ENCODE data around the gene SECTM1. TPM values are rescaled to one million over a fixed set of nuclear protein-coding genes. Genes with fewer than 3 reads are reported as not detected.
A peak's percentile ranks its signal among the peaks of the same experiment; 100 is the strongest.

SECTM1 gene
- total and polyA plus RNA-seq, 9 of the 15 experiments (the other 6 are each of a cell fraction or from before 2014, with no cell fraction given): 0.11 to 0.46 (median 0.18) TPM; not detected in 6

DNA sequence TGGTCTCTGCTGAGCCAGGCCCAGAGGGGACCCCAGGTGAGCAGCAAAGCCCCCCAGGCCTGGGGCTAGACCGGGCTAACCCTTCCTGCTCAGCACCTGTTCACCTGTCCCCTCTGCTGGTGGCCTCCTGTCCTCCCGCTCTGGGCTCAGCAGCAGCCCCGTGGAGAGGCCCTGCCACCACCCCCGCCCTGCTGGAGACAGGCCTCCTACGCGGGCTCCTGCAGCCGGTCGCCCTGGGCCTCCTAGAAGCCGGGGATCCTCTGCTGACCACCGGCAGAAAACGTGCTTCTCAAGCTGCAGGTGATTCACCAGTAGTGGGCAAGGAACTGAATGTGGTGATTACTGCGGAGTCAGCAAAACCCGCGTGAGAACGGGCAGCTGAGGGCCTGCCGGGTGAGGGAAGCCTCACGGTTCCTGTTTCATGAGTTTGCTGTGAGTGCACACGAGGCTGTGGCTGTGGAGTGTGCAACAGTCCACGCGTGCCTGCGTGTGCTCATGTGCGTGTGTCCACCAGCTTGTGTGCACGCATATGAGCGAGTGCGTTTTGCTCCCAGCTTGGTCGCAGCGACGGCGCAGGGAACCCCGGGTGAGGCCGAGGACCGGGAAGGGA lies 792 bp downstream of the SECTM1 start (continued):
- TF ChIP-seq CHD4 (IDR thresholded peaks at IDR 0.05; ENCODE audit: insufficient read depth, insufficient replicate concordance, low read depth, low read length, poor library complexity, severe bottlenecking): no peak
- peak; percentile 98 for TF ChIP-seq C11orf30 (IDR thresholded peaks at IDR 0.05; ENCODE audit: low read depth)
- TF ChIP-seq PURB (CRISPR knock-in tag; IDR thresholded peaks at IDR 0.05; ENCODE audit: low read depth): no peak
- no peak for TF ChIP-seq ELF1 (tag; IDR thresholded peaks at IDR 0.05)
- no peak for TF ChIP-seq ZNF707 (CRISPR knock-in tag; conservative IDR thresholded peaks at IDR 0.05)
- TF ChIP-seq NR3C1 (CRISPR knock-in tag; IDR thresholded peaks at IDR 0.05): peak; percentile 23; the same call in 1 of the 2 replicates
- no peak for TF ChIP-seq RFX7 (CRISPR knock-in tag; IDR thresholded peaks at IDR 0.05)
- no peak for TF ChIP-seq ZC3H8 (IDR thresholded peaks at IDR 0.05)
- no peak for TF ChIP-seq PTRF (tag; IDR thresholded peaks at IDR 0.05)
- 0 out of 2 replicates have a peak, but pooled peaks have one; percentile 24 for TF ChIP-seq GATAD2A (IDR thresholded peaks at IDR 0.05)
- TF ChIP-seq ZBTB17 (CRISPR knock-in tag; IDR thresholded peaks at IDR 0.05): no peak; the same call in 1 of the 2 replicates
- no peak for TF ChIP-seq U2AF2 (optimal IDR thresholded peaks at IDR 0.05; ENCODE audit: low read depth, low read length)
- TF ChIP-seq KAT2B (IDR thresholded peaks at IDR 0.05; ENCODE audit: low read depth, low read length): no peak
- no peak for TF ChIP-seq POLR2AphosphoS5 (IDR thresholded peaks at IDR 0.05; ENCODE audit: control insufficient read depth, insufficient read depth, low read depth, low read length)
- no peak for TF ChIP-seq MAZ (CRISPR knock-in tag; conservative IDR thresholded peaks at IDR 0.05 in 1 of 2, IDR thresholded peaks at IDR 0.05 in 1 of 2)
- TF ChIP-seq, protein P1, sequence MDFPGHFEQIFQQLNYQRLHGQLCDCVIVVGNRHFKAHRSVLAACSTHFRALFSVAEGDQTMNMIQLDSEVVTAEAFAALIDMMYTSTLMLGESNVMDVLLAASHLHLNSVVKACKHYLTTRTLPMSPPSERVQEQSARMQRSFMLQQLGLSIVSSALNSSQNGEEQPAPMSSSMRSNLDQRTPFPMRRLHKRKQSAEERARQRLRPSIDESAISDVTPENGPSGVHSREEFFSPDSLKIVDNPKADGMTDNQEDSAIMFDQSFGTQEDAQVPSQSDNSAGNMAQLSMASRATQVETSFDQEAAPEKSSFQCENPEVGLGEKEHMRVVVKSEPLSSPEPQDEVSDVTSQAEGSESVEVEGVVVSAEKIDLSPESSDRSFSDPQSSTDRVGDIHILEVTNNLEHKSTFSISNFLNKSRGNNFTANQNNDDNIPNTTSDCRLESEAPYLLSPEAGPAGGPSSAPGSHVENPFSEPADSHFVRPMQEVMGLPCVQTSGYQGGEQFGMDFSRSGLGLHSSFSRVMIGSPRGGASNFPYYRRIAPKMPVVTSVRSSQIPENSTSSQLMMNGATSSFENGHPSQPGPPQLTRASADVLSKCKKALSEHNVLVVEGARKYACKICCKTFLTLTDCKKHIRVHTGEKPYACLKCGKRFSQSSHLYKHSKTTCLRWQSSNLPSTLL (IDR thresholded peaks at IDR 0.05): no peak
- TF ChIP-seq, protein P2, sequence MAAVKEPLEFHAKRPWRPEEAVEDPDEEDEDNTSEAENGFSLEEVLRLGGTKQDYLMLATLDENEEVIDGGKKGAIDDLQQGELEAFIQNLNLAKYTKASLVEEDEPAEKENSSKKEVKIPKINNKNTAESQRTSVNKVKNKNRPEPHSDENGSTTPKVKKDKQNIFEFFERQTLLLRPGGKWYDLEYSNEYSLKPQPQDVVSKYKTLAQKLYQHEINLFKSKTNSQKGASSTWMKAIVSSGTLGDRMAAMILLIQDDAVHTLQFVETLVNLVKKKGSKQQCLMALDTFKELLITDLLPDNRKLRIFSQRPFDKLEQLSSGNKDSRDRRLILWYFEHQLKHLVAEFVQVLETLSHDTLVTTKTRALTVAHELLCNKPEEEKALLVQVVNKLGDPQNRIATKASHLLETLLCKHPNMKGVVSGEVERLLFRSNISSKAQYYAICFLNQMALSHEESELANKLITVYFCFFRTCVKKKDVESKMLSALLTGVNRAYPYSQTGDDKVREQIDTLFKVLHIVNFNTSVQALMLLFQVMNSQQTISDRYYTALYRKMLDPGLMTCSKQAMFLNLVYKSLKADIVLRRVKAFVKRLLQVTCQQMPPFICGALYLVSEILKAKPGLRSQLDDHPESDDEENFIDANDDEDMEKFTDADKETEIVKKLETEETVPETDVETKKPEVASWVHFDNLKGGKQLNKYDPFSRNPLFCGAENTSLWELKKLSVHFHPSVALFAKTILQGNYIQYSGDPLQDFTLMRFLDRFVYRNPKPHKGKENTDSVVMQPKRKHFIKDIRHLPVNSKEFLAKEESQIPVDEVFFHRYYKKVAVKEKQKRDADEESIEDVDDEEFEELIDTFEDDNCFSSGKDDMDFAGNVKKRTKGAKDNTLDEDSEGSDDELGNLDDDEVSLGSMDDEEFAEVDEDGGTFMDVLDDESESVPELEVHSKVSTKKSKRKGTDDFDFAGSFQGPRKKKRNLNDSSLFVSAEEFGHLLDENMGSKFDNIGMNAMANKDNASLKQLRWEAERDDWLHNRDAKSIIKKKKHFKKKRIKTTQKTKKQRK (IDR thresholded peaks at IDR 0.05; ENCODE audit: borderline replicate concordance, low read depth, low read length): no peak
- no peak for TF ChIP-seq GABPB2 (CRISPR knock-in tag; conservative IDR thresholded peaks at IDR 0.05)
- no peak for TF ChIP-seq ZNF124 (CRISPR knock-in tag; IDR thresholded peaks at IDR 0.05)
- no peak for TF ChIP-seq SRSF1 (IDR thresholded peaks at IDR 0.05; ENCODE audit: low read depth, low read length)
- no peak for TF ChIP-seq PHF21A (IDR thresholded peaks at IDR 0.05; ENCODE audit: borderline replicate concordance, low read depth)
